ENCODE data around the gene CRAMP1. TPM values are rescaled to one million over a fixed set of nuclear protein-coding genes. Genes with fewer than 3 reads are reported as not detected.

The CRAMP1 gene
- total RNA-seq, 1 experiment from 2014 or later = 5.9 TPM

GRCh38 chr16:1635070-1635469 lies 22.9 kb downstream of the CRAMP1 start:
- no peak for DNase-seq (ENCODE audit: low read depth)

- DNase-seq (ENCODE audit: low read depth) = no peak
Observed at GRCh38 chr16:1637526-1637925, 25.4 kb downstream of the CRAMP1 start.

DNA sequence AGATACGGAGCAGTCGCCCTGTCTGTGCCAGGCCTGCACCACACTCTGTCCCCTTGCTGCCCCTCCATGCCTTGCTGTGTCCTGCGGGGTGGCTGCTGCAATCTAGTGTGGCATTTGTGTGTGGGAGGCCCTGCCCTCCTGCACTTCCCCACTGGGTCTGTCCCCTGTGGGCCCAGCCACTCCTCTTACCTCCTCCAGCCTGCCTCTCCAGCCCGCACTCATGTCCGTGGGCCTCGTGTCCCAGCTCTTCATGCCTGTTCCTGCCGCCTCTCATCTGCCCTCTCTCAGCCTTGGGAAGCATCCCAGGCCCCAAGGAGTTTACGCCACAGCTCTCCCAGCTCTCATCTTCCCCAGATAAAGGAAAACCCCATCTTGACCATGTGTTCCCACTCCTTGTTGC lies 26.6 kb downstream of the CRAMP1 start:
- no peak for DNase-seq (ENCODE audit: low read depth)

DNA sequence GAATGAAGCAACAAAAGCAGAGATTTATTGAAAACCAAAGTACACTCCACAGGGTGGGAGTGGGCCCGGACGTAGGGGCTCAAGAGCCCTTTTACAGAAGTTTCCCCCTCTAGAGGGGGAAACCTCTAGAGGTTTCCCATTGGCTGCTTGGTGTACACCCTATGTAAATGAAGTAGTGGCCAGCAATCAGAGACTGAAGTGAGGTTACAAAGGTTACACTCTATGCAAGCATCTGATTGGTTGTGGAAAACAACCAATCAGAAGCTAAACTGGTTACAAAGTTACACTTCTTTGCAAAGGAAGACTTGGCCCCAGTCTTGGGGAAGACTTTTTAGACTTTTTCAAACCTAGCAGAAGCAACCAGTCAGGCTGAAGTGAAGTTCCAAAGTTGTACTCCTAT lies 27.1 kb downstream of the CRAMP1 start:
- DNase-seq (ENCODE audit: low read depth) = no peak

DNA sequence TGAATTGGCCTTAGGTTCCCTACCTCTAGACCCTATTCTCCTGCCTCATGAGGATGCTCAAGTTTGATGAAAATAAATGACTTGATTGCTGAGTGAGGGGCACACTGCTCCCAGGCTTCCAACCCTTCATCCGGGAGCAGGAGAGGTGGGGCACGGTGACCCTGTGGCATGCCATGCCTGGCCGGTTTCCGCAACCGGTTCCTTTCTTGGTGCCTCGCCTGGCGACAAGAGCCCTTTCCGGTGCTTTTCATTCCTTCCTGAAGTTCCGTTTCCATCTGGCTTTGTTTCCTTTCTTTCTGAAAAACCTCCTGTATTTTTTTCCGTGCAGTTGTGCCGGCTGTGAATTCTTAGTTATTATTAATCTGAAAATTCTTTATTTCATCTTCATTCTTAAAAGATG lies 27.7 kb downstream of the CRAMP1 start:
- no peak for DNase-seq (ENCODE audit: low read depth)

GRCh38 chr16:1640261-1640941 lies 28.2 kb downstream of the CRAMP1 start:
- no peak for DNase-seq (ENCODE audit: low read depth)

DNA sequence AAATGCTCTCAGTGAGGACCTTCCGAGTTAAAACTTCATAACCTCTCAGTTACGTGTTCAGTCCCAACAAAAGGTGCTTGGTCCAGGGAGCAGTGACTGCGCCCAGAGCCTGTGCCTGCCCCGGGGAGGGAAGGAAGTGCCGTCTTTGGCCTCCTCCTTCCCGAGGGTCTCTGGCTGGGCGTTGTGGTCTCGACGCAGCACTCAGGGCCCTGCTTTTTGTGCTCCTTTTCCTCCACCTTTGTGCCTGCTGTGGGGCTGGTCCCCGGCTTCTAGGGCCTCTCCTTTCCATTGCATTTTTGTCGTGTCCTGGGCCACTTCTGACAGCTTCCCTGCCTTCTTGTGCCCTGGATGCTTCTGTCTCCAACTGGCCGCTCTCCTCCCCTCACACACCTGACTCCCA lies 29.1 kb downstream of the CRAMP1 start:
- DNase-seq (ENCODE audit: low read depth) = no peak

GRCh38 chr16:1642148-1642547 lies 30.0 kb downstream of the CRAMP1 start:
- no peak for DNase-seq (ENCODE audit: low read depth)

DNA sequence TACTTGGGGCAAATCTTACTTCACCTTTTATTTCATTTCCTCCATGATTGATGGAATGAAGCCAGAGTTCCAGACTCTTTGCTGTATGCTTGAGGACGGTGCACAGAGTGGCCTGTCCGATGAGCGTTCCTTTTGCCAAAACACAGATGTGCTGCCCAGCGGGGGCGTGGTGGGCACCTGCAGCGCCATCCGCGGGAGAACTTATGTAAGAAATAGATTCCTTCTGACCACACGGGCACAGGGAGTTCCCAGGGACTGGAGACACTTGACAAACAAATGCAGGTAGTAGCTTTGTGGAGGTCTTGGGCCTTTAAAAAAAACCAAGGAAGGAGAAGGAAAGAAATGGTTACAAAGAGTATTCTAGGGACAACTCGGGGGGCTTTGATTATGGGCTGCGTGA lies 30.6 kb downstream of the CRAMP1 start:
- DNase-seq (ENCODE audit: low read depth) = no peak

DNA sequence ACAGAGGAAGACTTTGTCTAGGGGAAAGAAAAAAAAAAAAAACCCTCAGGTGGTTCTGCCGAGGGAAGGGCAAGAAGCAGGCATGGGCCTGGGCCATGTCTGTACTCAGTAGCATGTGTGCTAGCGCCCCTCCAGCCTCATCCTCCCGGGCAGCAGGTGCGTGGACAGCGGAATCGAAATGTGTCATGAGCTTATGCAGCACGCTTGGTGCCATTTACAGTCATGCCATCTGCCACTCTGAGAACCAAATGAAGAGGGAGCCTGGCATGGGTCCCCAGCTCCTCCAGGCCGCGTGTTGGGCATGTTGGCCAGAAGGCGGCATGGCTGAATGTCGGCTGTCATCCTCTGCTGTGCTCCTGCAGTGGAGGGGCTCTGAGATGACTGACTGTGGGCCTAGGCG lies 31.4 kb downstream of the CRAMP1 start:
- no peak for DNase-seq (ENCODE audit: low read depth)

GRCh38 chr16:1645914-1646525 lies 33.9 kb downstream of the CRAMP1 start:
- peak; percentile 80 for DNase-seq (ENCODE audit: low read depth)

DNA sequence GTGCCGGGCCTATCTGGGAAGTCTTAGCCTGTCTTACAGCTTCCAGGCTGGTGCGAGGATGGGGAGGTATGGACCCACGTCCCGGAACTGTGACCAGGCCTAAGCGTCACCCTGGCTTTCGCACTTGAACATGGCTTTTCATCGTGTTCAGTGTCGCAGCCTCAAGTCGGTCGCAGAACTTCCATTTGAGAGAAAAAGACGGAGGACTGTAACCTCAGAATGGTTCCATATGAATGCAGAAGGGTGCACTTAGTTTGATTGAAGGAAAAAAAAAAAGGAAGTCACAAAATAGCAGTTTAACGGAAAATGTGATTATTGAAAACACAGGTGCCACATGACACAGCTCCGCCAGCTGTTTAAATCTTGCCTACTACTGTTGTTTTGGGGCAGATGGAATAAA lies 35.7 kb downstream of the CRAMP1 start:
- no peak for DNase-seq (ENCODE audit: low read depth)

DNA sequence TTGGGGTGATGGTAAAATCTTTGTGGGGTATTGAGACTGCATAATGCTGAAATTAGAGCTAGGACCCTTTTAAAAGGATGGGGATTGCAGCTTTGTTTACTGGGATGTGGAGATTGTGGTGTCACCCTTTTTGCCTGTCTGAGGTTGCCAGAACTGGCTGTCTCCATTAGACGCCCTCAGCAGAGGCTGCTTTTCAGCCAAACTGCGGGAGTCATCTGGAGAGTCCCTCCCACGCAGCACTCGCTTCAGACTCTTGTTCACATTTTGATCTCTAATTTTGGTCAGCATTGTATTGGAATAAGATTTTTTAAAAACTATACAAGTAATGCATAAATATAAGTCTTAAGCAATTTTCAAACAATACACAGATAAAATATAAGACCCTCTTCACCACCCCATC lies 38.0 kb downstream of the CRAMP1 start:
- no peak for DNase-seq (ENCODE audit: low read depth)

- no peak for DNase-seq (ENCODE audit: low read depth)
Observed at GRCh38 chr16:1651094-1651973, 39.2 kb downstream of the CRAMP1 start.

DNA sequence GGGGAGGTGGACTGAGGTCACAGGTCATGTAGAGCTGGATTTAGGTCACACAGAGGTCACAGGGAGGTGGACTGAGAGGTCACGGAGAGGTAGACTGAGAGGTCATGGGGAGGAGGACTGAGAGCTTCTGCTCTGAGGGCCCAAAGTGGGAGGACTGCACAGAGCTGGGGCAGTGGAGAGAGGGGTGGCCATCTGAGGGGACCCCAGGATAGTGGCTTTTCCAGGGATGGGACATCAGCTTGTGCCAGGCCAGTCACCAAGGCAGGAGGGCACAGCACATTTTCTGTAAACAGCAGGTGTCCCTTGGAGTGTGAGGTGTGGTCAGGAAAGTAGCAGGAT lies 39.8 kb downstream of the CRAMP1 start:
- DNase-seq (ENCODE audit: low read depth) = no peak

GRCh38 chr16:1653023-1653422 lies 40.9 kb downstream of the CRAMP1 start:
- no peak for DNase-seq (ENCODE audit: low read depth)

DNA sequence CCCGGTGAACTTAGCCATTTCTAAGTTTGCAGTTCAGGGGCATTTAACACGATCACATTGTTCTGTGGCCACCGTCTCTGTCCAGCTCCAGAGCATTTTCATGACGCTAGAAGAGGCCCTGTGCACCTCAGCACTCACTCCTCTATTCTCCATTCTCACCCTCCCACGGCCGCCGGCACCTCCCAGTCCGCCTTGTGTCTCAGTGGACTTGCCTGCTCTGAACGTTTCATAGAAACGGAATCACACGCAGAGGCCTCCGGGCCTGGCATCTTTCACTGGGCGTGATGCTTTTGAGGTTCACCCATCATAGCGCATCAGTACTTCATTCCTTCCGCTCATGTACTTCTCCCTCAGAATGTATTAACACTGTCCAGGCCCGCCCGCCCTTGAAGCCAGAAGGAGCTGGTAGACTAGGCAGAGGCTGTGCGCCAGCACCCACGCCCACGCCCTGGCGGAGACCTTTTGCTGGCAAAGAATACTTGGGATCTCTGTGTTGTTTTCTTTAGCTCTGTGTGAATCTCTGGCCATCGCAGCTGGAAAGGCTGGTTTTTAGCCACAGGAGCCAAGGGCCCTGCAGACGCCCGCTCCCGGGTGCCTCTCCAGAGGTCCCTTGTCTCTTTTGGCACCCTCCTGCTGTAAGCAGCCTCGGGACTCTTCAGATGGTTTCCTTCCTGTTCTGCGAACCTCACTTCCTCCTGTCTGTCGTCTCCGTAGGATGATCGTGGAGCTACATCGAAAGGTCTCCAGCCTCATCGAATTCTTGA lies 42.5 kb downstream of the CRAMP1 start:
- DNase-seq (ENCODE audit: low read depth) = no peak

DNA sequence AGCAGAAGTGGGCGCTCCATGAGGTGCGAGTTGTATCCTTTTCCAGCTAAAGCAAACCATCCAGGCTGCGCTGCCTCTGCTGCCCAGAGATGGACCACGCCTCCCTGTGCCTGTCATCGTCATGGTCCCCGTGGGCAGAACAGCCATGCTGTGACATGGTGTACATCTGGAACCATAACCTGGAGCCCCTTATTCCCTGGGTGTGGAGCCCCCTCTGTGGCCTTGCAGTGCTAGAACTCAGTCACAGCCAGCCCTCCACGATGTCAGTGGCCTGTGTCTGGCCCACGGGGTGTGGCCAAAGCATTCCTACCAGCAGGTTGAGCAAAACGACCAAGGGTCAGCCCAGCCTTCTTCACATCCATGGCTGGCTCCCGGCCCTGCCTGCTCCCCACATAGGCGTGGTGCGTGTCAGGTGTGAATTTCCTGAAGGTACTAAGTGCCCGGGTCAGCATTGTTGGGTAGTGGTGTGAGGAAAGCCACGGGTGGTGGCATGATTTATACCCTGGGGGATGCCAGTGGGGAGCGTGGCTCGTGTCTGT lies 43.2 kb downstream of the CRAMP1 start:
- DNase-seq (ENCODE audit: low read depth) = no peak

GRCh38 chr16:1655909-1656807 lies 44.0 kb downstream of the CRAMP1 start:
- no peak for DNase-seq (ENCODE audit: low read depth)

DNA sequence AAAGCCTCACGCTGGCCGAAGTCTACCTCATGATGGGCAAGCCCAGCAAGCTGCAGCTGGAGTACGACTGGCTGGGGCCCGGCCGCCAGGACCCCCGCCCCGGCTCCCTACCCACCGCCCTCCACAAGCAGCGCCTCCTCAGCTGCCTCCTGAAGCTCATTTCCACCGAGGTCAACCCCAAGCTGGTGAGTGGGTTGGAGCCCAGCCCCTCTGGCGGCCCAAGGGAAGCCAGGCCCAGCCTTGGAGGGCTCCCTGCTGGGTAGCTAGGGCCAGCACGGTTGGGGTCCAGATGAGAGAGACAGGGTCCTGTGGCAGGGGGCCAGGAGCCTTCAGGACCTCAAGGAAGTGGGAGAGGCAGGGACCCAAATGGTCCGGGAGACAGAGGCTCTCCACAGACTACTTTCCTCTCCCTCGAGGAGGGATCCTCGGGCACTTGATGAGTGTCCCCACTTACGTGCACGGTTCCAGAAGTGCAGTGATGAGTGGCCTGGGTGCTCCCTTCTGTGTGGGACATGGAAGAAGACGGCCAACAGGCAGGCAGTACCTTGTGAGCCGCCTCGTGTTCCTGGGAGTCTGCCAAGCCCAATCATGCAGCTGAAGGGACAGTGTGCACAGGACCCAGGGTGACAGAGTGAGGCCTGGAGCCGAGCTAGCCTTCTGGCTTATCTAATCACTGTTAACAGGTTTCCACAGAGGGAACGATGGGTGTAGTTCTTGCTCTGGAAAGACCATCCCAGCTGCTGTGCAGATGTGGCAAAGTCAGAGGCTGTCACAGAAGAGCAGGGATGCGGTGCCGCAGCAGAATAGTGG lies 44.9 kb downstream of the CRAMP1 start:
- no peak for DNase-seq (ENCODE audit: low read depth)

Data from M059J (cell line).